Activated T-helper 1 cell treated with anti-CD3 and anti-CD28 coated beads, Interleukin-2, amount 50 U/mL, for 16 hours (primary cell): Measurements from ENCODE around the gene MDFIC.

Experiments
- DNase-seq, 2 donors: peaks; one replicate each; pipeline ENCODE4 v3.0.0-alpha.2; 2020; ENCODE audit warnings: low read depth in 1 of 2, low spot score in 1 of 2

MDFIC gene

DNA sequence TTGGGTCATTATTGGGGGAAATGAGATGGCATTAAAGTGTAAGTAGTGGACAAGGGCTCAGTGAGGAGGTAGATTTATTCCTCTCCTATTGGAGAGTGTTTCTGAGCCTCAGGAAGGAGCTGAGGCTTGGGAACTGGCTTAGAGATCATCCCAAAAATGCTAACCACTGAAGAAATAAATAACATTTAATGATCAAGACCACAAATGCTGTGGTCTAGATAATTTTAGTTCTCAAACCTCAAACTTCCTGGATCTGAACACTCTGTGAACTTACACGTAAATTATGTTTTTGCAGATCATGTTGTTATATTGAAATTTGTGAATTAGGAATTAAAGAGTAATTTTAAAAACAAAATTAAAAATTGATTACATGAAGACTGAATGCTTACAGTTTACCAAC, 27.3 kb downstream of the MDFIC start:
- DNase-seq: no peak

DNA sequence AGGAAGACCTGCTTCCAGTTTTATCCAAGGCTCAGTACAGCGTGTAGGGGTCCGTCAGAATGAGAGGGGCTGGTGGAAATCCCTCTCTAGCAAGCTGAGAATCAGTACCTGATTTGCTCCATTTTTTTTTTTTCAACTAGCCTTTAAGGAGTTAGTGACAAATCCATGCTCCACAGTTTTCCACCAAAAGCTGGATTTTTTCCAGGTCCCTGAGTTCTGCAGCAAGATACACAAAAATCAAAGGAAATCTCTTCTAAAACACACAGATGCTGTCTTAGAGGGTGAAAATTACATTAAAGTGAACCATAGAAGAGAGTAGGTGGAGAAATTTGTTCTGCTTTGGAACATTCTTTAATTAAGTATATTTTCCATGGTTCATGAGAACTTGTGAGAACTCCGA, 30.4 kb downstream of the MDFIC start:
- DNase-seq: no peak

DNA sequence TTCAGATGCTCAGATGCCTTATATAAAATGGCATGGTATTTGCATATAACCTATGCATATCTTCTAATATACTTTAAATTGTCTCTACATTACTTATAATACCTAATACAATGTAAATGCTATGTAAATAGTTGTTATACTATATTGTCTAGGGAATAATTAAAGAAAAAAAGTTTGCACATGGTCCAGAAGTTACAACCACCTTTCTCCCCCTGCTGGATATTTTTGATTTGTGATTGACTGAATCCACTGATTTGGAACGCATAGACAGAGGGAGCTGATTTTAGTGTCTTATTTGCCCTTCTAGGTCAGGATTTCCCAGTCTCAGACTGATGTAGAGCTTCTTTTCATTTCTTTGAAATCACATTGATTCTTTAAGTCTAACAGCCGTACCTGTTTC, 31.8 kb downstream of the MDFIC start:
- DNase-seq: no peak

DNA sequence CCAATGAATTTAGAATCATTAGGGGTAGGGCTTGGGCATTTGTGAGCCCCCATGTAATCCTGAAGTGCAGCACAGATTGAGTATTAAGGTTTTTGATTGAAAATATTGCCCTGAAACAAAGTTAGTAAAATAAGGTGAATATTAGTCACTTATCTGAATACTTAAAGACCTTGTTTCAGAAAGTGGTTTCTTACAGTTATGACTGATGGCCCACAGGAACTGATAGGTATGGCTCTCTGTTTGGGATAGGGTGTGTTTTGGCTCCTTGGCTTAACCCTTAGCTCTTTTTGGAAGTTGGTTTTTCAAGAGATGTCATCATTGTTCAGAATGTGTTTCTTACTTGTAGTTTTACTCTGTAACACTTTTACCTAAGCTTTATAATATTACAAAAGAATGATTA, 34.8 kb downstream of the MDFIC start:
- no peak for DNase-seq

DNA sequence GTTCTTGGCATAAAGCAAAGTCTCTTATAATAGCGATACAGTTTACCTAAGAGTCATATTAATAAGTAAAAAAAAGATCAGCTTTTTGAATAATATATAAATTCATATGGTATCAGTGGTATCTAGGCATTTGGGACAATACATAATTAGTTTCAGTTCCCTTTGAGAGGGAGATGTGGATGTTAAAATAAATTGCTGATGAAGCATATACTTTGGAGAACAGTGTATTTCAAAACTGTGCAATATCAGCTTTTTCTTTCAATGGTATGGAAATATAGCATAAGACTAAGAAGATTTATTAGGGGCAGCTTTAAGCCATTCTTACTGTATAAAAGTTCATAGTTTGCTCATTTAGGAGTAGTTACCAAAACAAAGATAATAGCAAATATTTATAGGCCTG, 35.5 kb downstream of the MDFIC start:
- no peak for DNase-seq

DNA sequence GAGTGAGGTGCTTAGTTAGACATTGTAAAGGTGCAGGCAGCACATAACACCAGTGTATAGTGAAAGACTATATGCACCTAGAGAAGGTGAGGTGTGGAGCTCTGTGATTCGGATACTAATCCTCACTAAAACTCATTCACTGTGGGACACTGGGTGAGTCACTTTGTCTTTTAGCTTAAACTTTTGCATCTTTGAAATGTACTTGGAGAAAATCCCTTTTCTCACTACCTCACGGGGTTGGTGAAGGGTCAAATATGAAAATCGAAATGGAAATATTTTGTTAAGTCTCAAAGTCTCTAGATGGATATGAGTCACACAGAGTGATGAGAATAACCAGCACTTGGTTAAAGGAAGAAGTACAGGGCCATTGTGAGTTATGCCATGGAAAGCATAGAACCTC, 38.0 kb downstream of the MDFIC start:
- no peak for DNase-seq

DNA sequence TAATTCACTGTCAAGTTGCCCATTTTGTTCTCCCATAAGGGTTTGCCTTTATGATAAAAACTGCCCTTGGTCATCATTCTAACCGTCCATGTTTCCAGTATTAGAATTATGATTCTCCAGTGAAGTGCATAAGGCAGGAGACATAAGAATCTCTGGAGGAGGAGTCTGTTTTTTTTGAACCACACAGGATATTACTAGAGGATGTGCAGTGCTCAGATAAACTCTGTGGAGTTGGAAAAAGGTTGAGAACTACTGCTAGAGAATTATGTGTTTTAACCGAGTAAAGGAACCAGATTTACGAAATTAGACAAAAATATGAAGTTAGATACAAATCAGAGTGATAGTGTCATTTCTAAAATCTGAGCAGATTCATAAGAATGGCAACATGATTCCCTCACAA, 40.5 kb downstream of the MDFIC start:
- no peak for DNase-seq

DNA sequence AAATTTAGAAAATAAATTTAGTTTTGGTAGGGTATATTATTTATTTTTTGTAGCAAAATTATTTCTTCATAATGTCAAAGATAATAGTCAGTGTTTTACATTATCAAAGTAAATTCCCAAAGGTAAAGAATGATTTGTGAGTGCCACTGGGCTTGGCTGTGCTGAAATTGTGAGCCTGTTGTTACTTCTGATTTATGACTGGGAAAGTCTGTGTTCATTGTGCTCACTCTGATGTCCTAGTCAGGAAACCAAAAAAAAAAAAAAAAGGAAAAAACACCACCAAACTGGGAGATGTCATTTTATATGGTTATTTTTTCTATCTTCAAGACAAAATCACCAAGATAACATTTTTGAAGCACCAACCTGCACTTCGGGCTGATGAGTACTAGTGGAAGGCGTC, 44.3 kb downstream of the MDFIC start:
- no peak for DNase-seq

DNA sequence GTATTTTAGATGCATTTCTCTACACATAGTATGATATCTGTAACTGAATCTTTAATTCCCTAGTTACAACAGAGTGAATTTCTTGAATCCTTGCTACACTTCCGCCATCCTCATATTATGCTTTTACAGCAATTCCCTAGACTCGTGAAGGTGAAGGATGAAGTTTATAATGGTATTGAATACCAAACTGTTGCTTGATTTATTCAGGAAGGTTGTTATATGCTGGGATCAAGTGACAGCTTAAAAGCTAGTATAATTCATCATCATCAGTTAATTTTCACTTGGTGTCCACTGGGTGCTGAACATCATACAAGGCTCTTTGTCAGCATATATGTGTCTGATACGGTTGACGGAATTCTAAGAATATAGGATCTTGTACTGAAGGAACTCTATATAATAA, 47.2 kb downstream of the MDFIC start:
- DNase-seq: no peak

DNA sequence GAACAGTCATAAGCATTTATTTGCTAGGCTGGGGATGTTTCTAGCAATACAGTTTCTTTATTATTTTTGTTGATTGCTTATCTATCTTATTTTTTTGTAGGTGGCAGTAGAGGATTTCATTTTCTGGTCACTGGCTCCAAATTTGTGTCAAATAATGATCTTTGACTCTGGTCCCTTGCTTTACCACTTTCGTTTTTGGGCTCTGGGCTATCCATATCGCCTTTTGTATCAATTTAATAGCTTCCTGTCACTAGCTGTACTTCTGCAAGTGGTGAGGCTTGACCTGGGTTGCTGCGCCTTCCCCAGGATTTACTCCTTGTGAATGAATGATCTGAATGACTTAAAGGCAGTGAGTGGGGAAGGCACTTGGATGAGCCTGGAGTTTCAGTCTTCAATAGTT, 48.4 kb downstream of the MDFIC start:
- DNase-seq: no peak

DNA sequence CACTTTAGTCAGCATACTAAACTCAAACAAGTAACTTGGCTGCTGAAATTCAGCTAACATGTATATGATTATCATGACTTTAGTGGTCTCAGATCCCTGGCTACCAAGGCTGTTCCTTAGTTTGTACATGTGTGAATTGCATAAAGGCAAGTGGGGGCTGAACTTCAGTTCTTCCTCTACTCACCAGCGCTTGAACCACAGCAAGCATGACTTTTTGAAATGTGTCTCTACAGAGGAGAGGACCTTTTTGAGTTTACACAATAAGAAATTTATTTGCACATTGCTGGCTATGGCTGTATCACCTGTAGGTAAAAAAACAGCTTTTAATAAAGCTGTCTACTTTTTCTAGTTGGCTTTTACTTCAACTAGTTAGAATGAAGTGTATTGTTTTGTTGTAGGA, 48.8 kb downstream of the MDFIC start:
- DNase-seq: no peak

DNA sequence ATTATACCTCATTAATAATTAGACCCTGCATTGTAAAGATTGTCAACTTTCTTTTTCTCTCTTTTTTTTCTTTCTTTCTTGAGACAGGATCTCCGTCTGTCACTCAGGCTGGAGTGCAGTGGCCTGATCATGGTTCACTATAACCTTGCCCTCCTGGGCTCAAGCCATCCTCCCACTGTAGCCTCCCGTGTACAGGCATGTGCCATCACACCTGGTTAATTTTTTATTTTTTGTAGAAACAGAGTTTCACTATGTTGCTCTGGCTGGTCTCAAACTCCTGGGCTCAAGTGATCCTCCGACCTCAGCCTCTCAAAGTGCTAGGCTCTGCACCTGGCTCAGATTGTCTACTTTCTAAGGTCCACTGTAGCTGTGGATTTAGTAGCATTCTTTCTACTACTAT, 50.7 kb downstream of the MDFIC start:
- no peak for DNase-seq

DNA sequence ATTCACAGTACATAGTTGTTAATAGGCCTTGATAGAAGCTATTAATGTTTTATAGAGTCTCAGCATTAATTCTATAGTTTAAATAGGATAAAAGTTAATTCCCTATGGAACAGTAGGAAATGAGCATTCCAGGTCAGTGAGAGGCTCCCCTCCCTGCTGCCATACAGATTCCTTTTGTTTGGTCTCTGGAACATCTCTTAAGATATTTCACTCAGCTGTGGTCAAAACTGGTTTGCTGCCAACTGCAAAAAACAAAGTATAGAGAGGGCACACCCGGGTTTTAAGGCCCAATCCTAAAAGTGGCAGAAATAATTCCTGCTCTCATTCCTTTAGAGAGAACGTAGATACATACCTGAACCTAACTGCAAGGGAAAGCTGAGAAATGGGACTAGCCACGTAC, 51.3 kb downstream of the MDFIC start:
- no peak for DNase-seq

DNA sequence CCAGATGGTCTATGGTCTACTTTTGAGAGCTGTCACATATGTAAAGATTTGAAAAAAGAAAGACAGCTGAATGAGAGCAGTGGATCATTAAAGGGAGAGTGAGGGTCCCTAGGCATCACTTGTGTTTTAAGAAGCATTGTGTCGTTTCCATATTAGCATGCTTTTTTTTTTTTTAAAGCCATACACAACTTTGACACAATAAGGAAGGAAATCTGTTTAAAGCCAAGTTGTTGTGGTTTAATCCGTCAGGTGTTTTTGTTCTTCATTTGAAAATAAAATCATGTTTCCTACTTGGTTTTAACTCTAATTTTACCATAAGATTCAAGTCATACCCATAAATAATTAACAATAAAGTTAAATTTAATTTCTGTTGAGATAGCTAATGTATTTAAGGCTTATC, 53.5 kb downstream of the MDFIC start:
- DNase-seq: no peak

DNA sequence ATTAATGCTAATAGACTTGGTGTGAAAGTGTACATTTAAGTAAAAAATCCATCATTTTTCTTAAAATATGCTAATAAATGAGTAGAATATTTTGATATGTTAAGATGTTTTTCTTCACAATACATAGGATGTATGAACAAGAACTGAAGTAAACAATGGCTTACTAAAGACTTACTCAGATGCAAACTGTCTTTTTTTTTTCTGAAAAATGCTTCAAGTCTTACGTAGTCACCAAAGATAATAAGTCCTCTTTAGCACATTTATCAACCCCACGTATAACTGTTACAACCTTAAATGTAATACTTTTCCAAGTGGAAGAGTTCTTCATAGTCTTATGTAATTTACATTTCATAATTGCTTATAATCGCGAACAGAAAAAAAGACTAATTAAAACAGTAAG, 54.8 kb downstream of the MDFIC start:
- DNase-seq: no peak

DNA sequence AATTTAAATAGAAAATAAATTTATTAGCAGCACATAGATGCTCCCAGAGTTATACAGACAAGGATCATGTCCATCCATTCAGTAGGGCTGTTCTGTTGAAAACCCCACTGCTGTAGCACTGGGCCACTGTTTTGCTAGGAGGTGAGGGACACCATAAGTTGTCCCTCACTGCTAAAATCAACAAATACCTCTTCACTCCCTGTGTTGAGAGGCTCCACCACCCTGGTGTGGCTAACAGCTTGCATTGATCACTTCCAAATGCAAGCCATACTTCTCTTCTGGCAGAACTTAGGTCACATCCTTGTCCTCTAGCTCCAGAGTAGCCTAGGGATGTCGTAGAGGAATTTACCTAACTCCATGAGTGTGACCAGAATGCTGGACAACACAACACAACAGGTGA, 55.4 kb downstream of the MDFIC start:
- DNase-seq: no peak

DNA sequence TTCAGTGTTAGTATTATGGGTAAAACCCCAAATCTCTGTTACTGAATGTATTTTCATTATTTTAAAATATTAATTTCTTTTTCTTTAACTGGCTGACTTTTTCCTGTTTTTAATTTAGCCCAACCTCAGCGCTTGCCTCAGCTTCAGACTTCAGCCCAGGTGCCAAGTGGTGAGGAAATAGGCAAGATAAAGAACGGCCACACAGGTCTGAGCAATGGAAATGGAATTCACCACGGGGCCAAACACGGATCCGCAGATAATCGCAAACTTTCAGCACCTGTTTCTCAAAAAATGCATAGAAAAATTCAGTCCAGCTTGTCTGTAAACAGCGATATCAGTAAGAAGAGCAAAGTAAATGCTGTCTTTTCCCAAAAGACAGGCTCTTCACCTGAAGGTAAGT, 57.5 kb downstream of the MDFIC start:
- DNase-seq: no peak

DNA sequence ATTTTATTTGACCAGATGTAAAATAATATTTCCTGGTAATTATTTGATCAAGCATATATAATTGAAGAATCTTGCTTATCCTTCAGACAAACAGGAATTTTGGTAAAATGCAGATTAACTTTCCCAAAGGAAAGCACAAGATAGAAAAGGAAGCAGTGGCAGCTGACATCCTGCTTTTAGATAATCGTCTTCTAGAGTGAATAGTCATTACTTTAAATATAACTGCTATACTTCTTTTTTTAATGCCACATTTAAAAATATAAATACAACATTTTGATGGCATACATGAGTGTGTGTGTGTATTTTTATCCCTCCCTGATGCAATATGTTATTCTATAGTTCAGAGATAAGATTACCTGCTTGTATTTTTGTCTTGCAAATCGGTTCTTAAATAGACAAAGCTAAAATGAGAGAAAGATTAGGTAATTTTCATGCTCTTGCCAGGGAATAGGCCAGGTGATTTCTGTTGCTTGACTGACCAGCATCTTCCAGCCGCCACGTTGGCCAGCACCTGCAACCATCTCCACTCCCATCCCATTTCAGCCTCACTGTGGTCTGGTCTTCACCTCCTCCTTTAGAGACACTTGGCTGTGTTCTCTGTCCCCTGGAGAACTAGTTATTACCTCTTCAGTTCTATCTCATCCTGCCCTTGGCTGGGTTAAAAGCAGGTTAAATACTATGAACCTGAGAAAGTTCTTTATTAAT, 58.1 kb downstream of the MDFIC start:
- DNase-seq: no peak

DNA sequence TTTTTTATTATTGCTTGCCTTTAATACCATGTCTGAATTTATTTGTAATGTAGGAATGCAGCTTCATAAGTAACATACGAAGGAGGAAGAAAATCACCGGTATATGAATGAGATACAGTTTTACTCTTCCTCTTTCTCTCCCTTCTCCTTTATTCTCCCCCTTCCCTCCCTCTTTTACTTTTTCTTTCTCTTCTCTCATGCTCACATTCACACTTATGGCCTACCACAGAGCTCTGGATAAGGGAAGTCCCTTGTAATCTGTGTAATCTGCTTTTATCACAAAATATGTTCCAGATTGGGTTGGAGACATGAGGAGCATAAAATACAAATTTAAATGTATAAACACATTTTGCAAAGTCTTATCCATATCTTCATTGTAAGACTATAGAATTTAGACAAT, 59.4 kb downstream of the MDFIC start:
- no peak for DNase-seq

DNA sequence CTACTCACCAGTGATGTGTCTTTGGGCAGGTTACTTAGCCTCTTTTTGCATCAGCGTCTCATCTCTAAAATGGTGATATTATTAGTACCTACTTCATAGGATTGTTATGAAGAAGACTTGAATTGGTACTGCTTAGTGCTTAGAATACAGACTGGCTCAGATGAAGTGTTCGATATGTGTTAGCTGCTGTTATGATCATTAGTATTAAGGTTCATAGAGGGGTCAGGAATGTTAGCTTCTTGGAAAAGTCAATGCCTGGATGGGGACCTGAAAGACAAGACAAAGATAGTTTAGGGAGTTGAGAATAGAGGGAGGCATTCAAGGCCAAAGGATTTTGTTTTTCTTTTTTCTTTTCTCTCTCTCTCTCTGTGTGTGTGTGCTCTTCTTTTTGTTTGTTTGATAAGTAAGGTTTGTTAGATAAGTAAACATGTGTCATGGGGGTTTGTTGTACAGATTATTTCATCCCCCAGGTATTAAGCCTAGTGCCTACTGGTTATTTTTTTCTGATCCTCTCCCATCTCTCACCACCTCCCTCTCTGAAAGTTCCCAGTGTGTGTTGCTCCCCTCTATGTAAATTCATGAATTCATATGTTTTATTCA, 63.3 kb downstream of the MDFIC start:
- no peak for DNase-seq

DNA sequence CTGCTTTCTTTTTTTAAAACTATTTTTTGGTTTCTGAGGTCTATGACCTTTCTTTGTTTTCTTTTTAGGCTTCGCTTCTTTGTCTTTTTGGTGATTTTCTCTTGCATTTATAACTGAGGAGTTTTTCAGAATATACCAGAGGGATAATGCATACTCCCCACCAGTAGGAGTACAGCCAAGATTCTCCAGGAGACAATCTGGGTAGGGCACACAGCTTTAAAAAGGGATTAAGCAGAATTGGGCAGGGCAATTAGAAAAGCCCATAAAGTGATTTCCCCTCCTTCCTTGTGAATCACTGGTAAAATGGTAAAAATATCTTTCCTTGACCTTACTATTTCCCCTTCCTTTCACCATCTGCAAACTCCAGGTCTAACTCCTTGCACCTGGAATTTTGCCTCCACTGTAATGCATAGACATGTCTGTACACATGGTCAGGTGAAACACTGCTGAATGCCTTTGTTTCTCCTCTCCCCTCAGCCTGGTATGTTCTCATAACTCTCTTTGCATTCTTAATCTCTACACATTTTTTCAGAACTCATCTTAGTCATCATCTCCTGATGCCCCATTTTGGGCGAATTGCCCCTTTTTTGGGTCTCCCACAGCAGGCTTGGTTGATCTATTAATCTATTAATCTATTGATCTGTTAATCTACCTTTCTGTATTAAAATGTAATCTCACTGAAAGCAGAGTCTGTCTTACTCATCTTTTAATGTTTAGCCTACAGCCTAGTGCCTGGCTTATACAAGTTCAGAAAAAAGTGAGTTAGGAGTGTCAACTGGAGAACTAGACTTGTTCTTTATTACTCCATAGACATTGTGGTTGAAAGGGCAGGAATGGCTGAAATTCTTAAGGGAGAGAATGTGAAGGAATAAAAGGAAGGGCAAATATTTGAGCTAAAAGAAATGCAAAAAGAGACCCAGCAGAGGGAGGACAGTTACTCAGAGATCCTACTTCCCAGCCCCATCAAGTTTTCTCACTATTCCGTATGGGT, 64.6 kb downstream of the MDFIC start:
- no peak for DNase-seq

DNA sequence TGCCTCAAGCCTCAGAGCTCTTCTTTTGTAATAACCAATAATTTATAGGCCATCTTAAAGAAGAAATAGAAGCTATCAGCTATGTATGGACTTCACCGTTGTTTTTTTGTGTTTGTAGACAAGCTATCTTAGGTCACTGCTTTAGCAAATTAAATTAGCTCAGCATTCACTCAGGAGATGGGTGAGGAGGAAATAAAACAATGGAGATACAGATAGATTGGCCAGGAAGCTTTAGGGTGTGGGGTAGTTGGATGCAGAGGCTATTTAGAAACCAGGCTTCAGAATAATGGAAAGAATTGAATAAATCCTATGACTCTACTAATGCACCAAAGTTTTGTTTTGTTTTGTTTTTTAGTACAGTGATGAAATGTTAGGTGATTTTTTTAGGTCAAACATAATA, 66.1 kb downstream of the MDFIC start:
- DNase-seq: no peak
